Stimulated activated CD4-positive, alpha-beta T cell treated with anti-CD3 and anti-CD28 coated beads, Interleukin-15, amount 100 ng/mL, for 1 hour (primary cell): ENCODE data around the gene MCMBP.

Experiments used
- DNase-seq, 2 donors: peaks; one replicate each; pipeline ENCODE4 v3.0.0-alpha.2; 2020; ENCODE audit warnings: low read depth in 1 of 2, low spot score in 1 of 2

Gene MCMBP

GRCh38 chr10:119786117-119786769 lies 86.4 kb downstream of the MCMBP start:
- no peak for DNase-seq

- no peak for DNase-seq
Observed at GRCh38 chr10:119784340-119785067, 88.1 kb downstream of the MCMBP start.

GRCh38 chr10:119783665-119784027 lies 89.0 kb downstream of the MCMBP start:
- no peak for DNase-seq

DNA sequence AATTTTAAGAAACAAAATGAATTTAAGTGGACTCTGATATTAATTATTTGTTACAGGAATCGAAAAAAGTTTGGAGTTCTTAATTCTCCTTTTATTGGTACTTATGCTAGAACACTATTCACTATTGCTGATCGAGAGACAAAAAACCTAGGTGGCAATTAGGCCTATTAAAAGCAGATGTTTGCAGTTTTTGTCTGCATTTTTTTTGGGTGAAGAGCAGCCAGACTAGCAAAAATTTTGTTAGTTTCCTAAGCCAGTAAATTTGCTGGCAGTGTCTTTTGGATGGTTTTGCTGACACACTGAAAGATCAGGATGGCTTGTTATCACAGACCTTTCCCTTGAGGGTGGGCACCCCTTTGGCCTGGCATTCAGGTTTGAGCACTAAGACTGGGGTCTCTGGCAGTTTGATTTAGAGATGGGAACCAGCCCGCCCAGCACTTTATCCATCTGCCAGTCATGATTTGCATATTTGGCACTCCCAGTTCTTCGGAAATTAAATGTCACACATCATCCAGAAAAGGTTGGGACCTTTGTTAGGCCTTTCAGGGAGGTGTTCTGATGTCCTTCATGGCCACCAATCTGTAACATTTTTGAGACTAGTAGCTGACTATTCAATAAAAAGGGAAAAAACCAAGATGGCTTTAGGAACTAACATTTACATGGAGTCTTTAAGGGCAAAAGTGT lies 89.5 kb downstream of the MCMBP start:
- no peak for DNase-seq

DNA sequence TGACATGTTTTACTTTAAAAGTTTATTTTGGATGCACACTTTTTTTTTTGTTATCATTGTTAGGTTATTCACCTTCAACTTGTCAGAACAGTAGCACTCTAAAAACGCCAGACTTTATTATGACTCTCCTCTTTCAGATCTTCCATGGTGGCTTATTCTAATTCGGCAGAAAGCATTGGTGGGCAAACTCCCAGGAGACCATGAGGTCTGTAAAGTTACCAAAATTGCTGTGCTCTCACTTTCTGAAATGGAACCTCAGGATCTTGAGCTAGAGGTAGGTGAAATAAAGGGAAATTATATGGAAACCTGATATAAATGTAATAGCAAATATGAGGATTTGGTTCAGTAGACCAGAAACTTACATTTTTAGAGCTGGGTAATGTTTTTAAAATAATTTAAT lies 91.1 kb downstream of the MCMBP start:
- no peak for DNase-seq

DNA sequence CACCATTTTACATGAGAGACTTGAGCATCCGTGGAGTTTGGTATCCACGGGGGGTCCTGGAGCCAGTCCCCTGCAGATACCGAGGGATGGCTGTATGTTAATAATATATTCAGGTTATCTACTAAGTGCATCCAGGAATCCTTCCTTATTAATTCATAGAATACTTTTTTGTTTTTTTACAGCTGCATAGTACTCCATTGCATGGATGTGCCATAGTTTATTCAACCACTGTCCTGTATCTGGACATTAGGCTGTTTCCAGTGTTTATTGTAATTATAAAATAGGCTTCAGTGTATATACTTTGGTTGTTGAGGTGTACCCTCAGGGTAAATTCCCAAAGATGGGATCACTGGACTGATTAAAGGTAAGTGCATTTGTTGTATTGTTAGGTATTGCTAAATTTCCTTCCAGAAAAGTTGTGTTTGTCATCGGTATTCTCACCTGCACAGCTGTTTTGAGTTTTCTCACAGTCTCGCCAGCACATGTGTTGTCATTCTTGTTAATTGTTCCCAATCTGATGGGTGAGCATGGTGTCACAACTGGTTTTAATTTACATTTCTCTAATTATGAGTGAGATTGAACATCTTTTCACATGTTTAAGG lies 91.7 kb downstream of the MCMBP start:
- no peak for DNase-seq
